Activated T-helper 2 cell treated with anti-CD3 and anti-CD28 coated beads, Interferon-gamma antibody, Interleukin-2, Interleukin-4, amounts not matched to agents 10 μg/mL and 5 μg/mL and 100 μg/mL, durations not matched to agents 14 hours and 24 hours and 36 hours (primary cell): ENCODE data around the gene GOLGA1. TPM values are rescaled to one million over a fixed set of nuclear protein-coding genes. Genes with fewer than 3 reads are reported as not detected.

Experiments
- DNase-seq: peaks from one replicate; pipeline ENCODE4 v3.0.0; 2021; ENCODE audit warnings: low spot score
- H3K27ac Mint-ChIP-seq: one replicate; pipeline ENCODE4 v1.8.0; 2021; ENCODE audit warnings: mixed read lengths
- H3K27me3 Mint-ChIP-seq: one replicate; pipeline ENCODE4 v1.8.0; 2021; ENCODE audit warnings: low read depth, mixed read lengths
- H3K36me3 Mint-ChIP-seq: one replicate; pipeline ENCODE4 v1.8.0; 2021; ENCODE audit warnings: low read depth, mixed read lengths
- H3K4me1 Mint-ChIP-seq: one replicate; pipeline ENCODE4 v1.8.0; 2021; ENCODE audit warnings: low read depth, mixed read lengths
- H3K4me3 Mint-ChIP-seq: one replicate; pipeline ENCODE4 v1.8.0; 2021; ENCODE audit warnings: low read depth, mild to moderate bottlenecking, moderate library complexity, mixed read lengths
- H3K9me3 Mint-ChIP-seq: one replicate; pipeline ENCODE4 v1.8.0; 2021; ENCODE audit warnings: mixed read lengths
- intact Hi-C: fragments of 100-400 bp; cut with micrococcal nuclease; formaldehyde crosslinking; loops from one replicate; pipeline ENCODE4 v1.15.1; 2023
- total RNA-seq: library from RNA; stranded (reverse); gene quantifications from 2 replicates; pipeline ENCODE4 v1.2.3, GENCODE V29; 2022

GOLGA1 gene
- total RNA-seq, 1 donor from 2014 or later = 16.1 TPM

- Mint-ChIP-seq H3K27me3 (no peaks in the 10 kb centered on the region), H3K4me1 (peaks cover 33% of the 10 kb centered on the region), H3K9me3 (no peaks in the 10 kb centered on the region), H3K4me3 (no peak overlapping the region), H3K27ac (no peak overlapping the region), H3K36me3 (peaks cover 85% of the 10 kb centered on the region)
- intact Hi-C loops = no loop called here
- no peak for DNase-seq
These were observed 65.4 kb downstream of the GOLGA1 start for GRCh38 chr9:124875501-124875900.

- Mint-ChIP-seq H3K27ac (no peak overlapping the region), H3K27me3 (no peaks in the 10 kb centered on the region), H3K36me3 (peaks cover 79% of the 10 kb centered on the region), H3K9me3 (no peaks in the 10 kb centered on the region), H3K4me3 (no peak overlapping the region), H3K4me1 (peaks cover 36% of the 10 kb centered on the region)
- DNase-seq = no peak
- intact Hi-C loops = loop anchor here (5.0 kb wide), 1 partner anchor 314 kb away; the partner anchor contains the start of gene PPP6C
These were observed 67.2 kb downstream of the GOLGA1 start for GRCh38 chr9:124873664-124874063.

GRCh38 chr9:124871156-124871561 is 69.7 kb downstream of the GOLGA1 start:
- Mint-ChIP-seq H3K27ac (peak overlapping the region; percentile 98), H3K4me3 (peak overlapping the region; percentile 99), H3K4me1 (peaks cover 39% of the 10 kb centered on the region), H3K36me3 (peaks cover 62% of the 10 kb centered on the region), H3K27me3 (no peaks in the 10 kb centered on the region), H3K9me3 (no peaks in the 10 kb centered on the region)
- no peak for DNase-seq
- intact Hi-C loops = loop anchor here (2.0 to 5.0 kb wide), 4 partner anchors 24 to 390 kb away; partner anchors contain the start of genes GAPVD1, HSPA5 and PPP6C

GRCh38 chr9:124870723-124871122 is 70.2 kb downstream of the GOLGA1 start:
- DNase-seq = no peak

GRCh38 chr9:124869986-124870560 is 70.8 kb downstream of the GOLGA1 start:
- no peaks in the 10 kb centered on the region for H3K27me3 Mint-ChIP-seq
- H3K4me3 Mint-ChIP-seq = peak overlapping the region; percentile 99
- H3K4me1 Mint-ChIP-seq = peaks cover 39% of the 10 kb centered on the region
- intact Hi-C loops = loop anchor here (1.0 to 5.0 kb wide), 6 partner anchors 8 to 391 kb away; partner anchors contain the start of genes ARPC5L, GAPVD1, GOLGA1 and HSPA5
- DNase-seq = peak; percentile 71
- peaks cover 52% of the 10 kb centered on the region for H3K36me3 Mint-ChIP-seq
- no peaks in the 10 kb centered on the region for H3K9me3 Mint-ChIP-seq
- H3K27ac Mint-ChIP-seq = peak overlapping the region; percentile 98

More at GRCh38 chr9:124870723-124871122, 70.2 kb downstream of the GOLGA1 start:
- Mint-ChIP-seq H3K27me3 (no peaks in the 10 kb centered on the region), H3K36me3 (peaks cover 59% of the 10 kb centered on the region), H3K4me3 (peak overlapping the region; percentile 99), H3K9me3 (no peaks in the 10 kb centered on the region), H3K4me1 (peaks cover 39% of the 10 kb centered on the region), H3K27ac (peak overlapping the region; percentile 98)
- intact Hi-C loops = loop anchor here (1.0 to 5.0 kb wide), 6 partner anchors 8 to 390 kb away; partner anchors contain the start of genes ARPC5L, GAPVD1, GOLGA1 and HSPA5

GRCh38 chr9:124869466-124869985 is 71.4 kb downstream of the GOLGA1 start:
- intact Hi-C loops = no loop called here
- no peaks in the 10 kb centered on the region for H3K9me3 Mint-ChIP-seq
- peaks cover 47% of the 10 kb centered on the region for H3K36me3 Mint-ChIP-seq
- no peaks in the 10 kb centered on the region for H3K27me3 Mint-ChIP-seq
- H3K4me1 Mint-ChIP-seq = peaks cover 37% of the 10 kb centered on the region
- H3K4me3 Mint-ChIP-seq = peak overlapping the region; percentile 99
- peak overlapping the region; percentile 98 for H3K27ac Mint-ChIP-seq
- peak; percentile 22 for DNase-seq

- Mint-ChIP-seq H3K4me1 (peaks cover 37% of the 10 kb centered on the region), H3K4me3 (peak overlapping the region; percentile 99), H3K36me3 (peaks cover 42% of the 10 kb centered on the region), H3K9me3 (no peaks in the 10 kb centered on the region), H3K27ac (peak overlapping the region; percentile 99), H3K27me3 (no peaks in the 10 kb centered on the region)
- intact Hi-C loops = no loop called here
- peak; percentile 92 for DNase-seq
These were observed 72.1 kb downstream of the GOLGA1 start for GRCh38 chr9:124868511-124869465.

- H3K4me3 Mint-ChIP-seq = peak overlapping the region; percentile 59
- no peaks in the 10 kb centered on the region for H3K9me3 Mint-ChIP-seq
- H3K27ac Mint-ChIP-seq = no peak overlapping the region
- H3K36me3 Mint-ChIP-seq = peaks cover 36% of the 10 kb centered on the region
- peaks cover 22% of the 10 kb centered on the region for H3K4me1 Mint-ChIP-seq
- intact Hi-C loops = loop anchor here (5.0 kb wide), 1 partner anchor 279 kb away; the partner anchor contains the start of gene SCAI
- DNase-seq = no peak
- H3K27me3 Mint-ChIP-seq = no peaks in the 10 kb centered on the region
These were observed 77.5 kb downstream of the GOLGA1 start for GRCh38 chr9:124863371-124863871.

GRCh38 chr9:124861342-124862229 is 79.3 kb downstream of the GOLGA1 start, which contains the start of the genes ARPC5L and RPL35:
Gene ARPC5L (plus strand): TSS chr9:124862130. CDS start chr9:124869291, 7,161 bp downstream.
Gene RPL35 (minus strand): TSS chr9:124861957. CDS start chr9:124861912, 45 bp downstream.
- Mint-ChIP-seq H3K36me3 (peaks cover 51% of the 10 kb centered on the region), H3K4me3 (peak within 1 kb of the TSS; percentile 94), H3K27me3 (no peaks in the 10 kb centered on the region), H3K9me3 (no peaks in the 10 kb centered on the region), H3K27ac (peak within 1 kb of the TSS; percentile 98), H3K4me1 (peaks cover 19% of the 10 kb centered on the region)
- peak; percentile 94 for DNase-seq
- intact Hi-C loops = loop anchor here (1.0 to 5.0 kb wide), 4 partner anchors 8 to 281 kb away; partner anchors contain the start of genes GOLGA1, SCAI and WDR38

- Mint-ChIP-seq H3K36me3 (peaks cover 51% of the 10 kb centered on the region), H3K27me3 (no peaks in the 10 kb centered on the region), H3K9me3 (no peaks in the 10 kb centered on the region), H3K27ac (peak overlapping the region; percentile 98), H3K4me3 (peak overlapping the region; percentile 94), H3K4me1 (peaks cover 19% of the 10 kb centered on the region)
- no peak for DNase-seq
- intact Hi-C loops = loop anchor here (1.0 to 5.0 kb wide), 2 partner anchors 7 to 282 kb away; partner anchors contain the start of genes SCAI and WDR38
These were observed 80.1 kb downstream of the GOLGA1 start for GRCh38 chr9:124860582-124861341.
